HG02840 (cell line): ENCODE measurements around the gene HDAC9.
"Not testable (repeated sequence)": the region's sequence is repeated elsewhere in the genome, so short reads cannot be mapped to it uniquely, and the experiment has no call there.

ENCODE experiments used
- ATAC-seq: cut with Tn5 transposase; IDR thresholded peaks from one replicate; pipeline ENCODE4 v1.9.1; 2021; ENCODE audit warnings: mild to moderate bottlenecking, moderate library complexity, moderate number of reproducible peaks; ENCODE audit not compliant: unreplicated experiment, low FRiP score

HDAC9 gene

GRCh38 chr7:18694911-18695310, 199.4 kb downstream of the HDAC9 start:
- ATAC-seq: no peak

- no peak for ATAC-seq
These were observed 202.7 kb downstream of the HDAC9 start for GRCh38 chr7:18698258-18698734.

- ATAC-seq: no peak
These were observed 204.6 kb downstream of the HDAC9 start for GRCh38 chr7:18700147-18700546.

GRCh38 chr7:18702071-18702829, 206.7 kb downstream of the HDAC9 start:
- no peak for ATAC-seq

GRCh38 chr7:18703685-18704084, 208.1 kb downstream of the HDAC9 start:
- ATAC-seq: no peak

- ATAC-seq: no peak
These were observed 211.1 kb downstream of the HDAC9 start for GRCh38 chr7:18706670-18707069.

GRCh38 chr7:18708204-18708603, 212.7 kb downstream of the HDAC9 start:
- no peak for ATAC-seq

DNA sequence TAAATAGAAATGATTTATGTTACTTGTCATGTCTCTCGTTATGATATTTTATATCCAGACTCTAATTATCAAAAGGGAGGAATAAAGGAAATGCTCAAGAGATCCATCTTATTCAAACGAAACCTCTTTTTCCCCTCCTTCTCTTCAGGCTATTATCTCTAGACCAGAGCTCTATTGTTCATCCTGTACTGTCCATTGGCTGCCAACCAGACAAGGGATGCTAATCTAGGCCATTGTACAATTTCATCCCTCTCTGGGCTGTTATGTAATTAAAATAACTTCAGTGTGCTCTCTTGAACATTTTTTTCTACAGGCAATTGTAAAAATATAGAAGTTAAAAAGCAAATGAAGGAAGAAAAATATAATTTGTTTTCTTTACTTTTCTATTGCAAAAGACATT, 220.4 kb downstream of the HDAC9 start:
- ATAC-seq: no peak

GRCh38 chr7:18721429-18721828, 225.9 kb downstream of the HDAC9 start:
- ATAC-seq: no peak

GRCh38 chr7:18724318-18724717, 228.8 kb downstream of the HDAC9 start:
- no peak for ATAC-seq

DNA sequence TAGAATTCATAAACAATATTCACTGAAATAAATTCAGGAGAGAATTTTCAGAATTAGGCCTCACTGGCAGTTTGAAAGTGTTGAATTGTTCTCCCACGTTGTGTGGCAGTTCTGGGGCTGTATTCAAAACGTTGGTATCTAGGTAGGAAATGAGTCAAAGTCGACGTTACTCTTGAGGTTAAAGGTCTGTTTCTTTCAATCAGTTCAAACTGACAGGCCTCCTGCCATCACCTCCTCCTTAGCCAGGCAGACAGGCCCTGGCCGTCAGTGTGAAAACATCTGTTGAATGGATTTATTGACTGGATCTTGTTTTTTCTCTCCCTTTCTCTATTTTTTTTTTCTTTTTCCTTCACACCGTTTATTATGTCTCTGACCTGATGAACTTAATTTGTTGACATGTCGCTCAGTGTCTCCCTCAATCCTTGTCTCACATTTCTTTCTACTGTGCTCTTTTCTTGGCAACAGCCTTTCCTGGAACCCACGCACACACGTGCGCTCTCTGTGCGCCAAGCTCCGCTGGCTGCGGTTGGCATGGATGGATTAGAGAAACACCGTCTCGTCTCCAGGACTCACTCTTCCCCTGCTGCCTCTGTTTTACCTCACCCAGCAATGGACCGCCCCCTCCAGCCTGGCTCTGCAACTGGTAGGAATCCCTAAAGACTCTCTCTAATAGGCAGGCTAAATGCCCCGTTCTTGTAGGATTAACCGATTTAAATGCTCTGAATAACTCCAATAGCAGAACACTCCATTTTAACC, 231.7 kb downstream of the HDAC9 start:
- ATAC-seq: no peak

DNA sequence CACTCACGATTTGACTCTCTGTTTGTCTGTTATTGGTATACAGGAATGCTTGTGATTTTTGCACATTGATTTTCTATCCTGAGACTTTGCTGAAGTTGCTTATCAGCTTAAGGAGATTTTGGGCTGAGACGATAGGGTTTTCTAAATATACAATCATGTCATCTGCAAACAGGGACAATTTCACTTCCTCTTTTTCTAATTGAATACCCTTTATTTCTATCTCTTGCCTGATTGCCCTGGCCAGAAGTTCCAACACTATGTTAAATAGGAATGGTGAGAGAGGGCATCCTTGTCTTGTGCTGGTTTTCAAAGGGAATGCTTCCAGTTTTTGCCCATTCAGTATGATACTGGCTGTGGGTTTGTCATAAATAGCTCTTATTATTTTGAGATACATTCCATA, 240.5 kb downstream of the HDAC9 start:
- not testable (repeated sequence) for ATAC-seq

DNA sequence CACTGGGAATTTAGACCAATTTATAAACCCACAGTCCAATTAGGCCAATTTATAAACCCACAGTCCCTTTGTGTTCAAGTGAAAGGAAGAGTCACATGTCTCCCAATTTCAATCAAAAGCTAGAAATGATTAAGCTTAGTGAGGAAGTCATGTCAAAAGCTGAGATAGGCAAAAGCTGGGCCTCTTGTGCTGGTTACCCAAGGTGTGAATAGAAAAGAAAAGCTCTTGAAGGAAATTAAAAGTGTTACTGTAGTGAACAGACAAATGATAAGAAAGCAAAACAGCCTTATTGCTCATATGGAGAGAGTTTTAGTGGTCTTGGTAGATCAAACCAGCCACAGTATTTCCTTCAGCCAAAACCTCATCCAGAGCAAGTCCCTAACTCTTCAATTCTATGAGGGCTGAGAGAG, 245.0 kb downstream of the HDAC9 start:
- no peak for ATAC-seq

GRCh38 chr7:18753972-18754610, 258.5 kb downstream of the HDAC9 start:
- no peak for ATAC-seq

DNA sequence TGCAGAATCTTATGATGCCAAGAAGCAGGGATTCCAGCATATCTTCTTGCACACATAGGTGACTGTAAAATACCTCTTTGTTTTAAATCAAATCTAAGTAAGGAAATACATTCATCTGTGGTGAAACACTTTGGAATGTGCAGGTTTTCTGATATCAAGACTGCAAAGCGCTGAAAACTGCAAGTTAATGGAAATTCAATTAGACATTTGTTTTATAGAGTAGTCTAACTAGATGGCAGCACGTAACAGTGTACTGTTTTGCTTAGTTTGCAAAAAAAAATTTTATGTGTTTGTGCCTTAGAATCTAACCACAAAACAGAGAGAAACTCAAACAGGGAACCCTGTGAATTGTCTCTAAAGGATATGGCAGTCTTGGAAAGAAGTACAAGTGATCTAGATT, 259.2 kb downstream of the HDAC9 start:
- ATAC-seq: no peak

GRCh38 chr7:18755793-18756192, 260.2 kb downstream of the HDAC9 start:
- ATAC-seq: no peak

DNA sequence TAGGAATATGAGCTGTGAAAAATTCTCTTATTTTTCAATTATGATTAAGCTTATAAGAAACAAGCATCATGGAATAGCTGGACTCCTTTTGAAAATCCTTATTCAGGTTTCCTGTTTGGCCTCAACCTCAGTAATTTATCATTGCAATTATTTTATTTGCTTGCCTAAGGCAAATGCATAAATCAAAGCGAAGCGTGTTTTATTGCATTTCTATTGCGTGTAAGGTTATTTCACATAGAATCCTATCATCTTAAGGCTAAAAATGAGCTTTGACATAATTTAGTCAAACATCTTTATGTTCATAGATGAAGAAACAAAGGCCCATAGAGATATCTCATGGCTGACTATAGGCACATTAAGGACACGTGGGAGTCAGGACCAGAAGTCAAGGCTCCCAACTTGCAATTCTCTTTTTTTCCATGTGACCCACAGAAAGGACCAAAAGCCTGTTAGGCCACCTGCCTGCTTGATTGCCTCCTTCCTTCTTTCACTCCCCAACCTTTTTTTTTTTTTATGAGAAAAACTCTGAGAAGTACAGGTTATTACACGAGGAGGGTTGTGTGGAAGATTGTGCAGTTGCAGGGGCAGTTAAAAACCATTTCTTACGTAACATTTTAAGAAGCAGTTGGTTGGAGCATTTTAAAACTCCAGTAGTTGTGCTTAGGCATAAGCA, 261.0 kb downstream of the HDAC9 start:
- ATAC-seq: no peak

GRCh38 chr7:18760046-18760445, 264.5 kb downstream of the HDAC9 start:
- no peak for ATAC-seq

GRCh38 chr7:18760631-18761445, 265.3 kb downstream of the HDAC9 start:
- no peak for ATAC-seq

GRCh38 chr7:18762189-18762588, 266.6 kb downstream of the HDAC9 start:
- no peak for ATAC-seq
